Myocyte (in vitro differentiated cells): ENCODE measurements around the gene MRPL24. TPM values are rescaled to one million over a fixed set of nuclear protein-coding genes. Genes with fewer than 3 reads are reported as not detected.
"Not testable (repeated sequence)": the region's sequence is repeated elsewhere in the genome, so short reads cannot be mapped to it uniquely, and the experiment has no call there.

ENCODE experiments used
- DNase-seq: peaks from one replicate; pipeline ENCODE4 v3.0.0-alpha.2; 2012; ENCODE audit warnings: low read depth
- total RNA-seq: library from RNA; depleted of rRNA; stranded (reverse); fragments of >200 nt; gene quantifications from 2 replicates; pipeline ENCODE4 v1.2.3, GENCODE V29; 2014

MRPL24 gene
- total RNA-seq, 1 donor from 2014 or later, result 60.6 TPM

- peak; percentile 82 for DNase-seq
Measured at GRCh38 chr1:156760092-156760795, 19.4 kb upstream of the MRPL24 start.

- not testable (repeated sequence) for DNase-seq
Measured at GRCh38 chr1:156757572-156758253, 16.8 kb upstream of the MRPL24 start.

GRCh38 chr1:156756355-156756754 is 15.5 kb upstream of the MRPL24 start:
- DNase-seq, result no peak

GRCh38 chr1:156755527-156755950 is 14.7 kb upstream of the MRPL24 start:
- no peak for DNase-seq

- peak; percentile 64 for DNase-seq
Measured at GRCh38 chr1:156754219-156754618, 13.3 kb upstream of the MRPL24 start.

- DNase-seq, result no peak
Measured at GRCh38 chr1:156752843-156753482, 12.1 kb upstream of the MRPL24 start.

- peak; percentile 98 for DNase-seq
Measured at GRCh38 chr1:156751757-156752481, 11.0 kb upstream of the MRPL24 start.

GRCh38 chr1:156751451-156751756 is 10.5 kb upstream of the MRPL24 start, which contains the start of gene HDGF:
HDGF (minus strand) TSS chr1:156751675; CDS start chr1:156751429, 246 bp downstream.
- no peak for DNase-seq

- peak; percentile 55 for DNase-seq
Measured at GRCh38 chr1:156750711-156751450, 10.0 kb upstream of the MRPL24 start.

- peak; percentile 51 for DNase-seq
Measured at GRCh38 chr1:156750191-156750672, 9.3 kb upstream of the MRPL24 start.

- peak; percentile 29 for DNase-seq
Measured at GRCh38 chr1:156749419-156750118, 8.7 kb upstream of the MRPL24 start.

- peak; percentile 78 for DNase-seq
Measured at GRCh38 chr1:156748670-156749418, 8.0 kb upstream of the MRPL24 start.

GRCh38 chr1:156747742-156748669 is 7.1 kb upstream of the MRPL24 start:
- peak; percentile 86 for DNase-seq

GRCh38 chr1:156746728-156747631 is 6.1 kb upstream of the MRPL24 start:
- DNase-seq, result peak; percentile 95

GRCh38 chr1:156746406-156746727 is 5.5 kb upstream of the MRPL24 start:
- no peak for DNase-seq

GRCh38 chr1:156745881-156746280 is 5.0 kb upstream of the MRPL24 start:
- no peak for DNase-seq

GRCh38 chr1:156744786-156745419 is 4.0 kb upstream of the MRPL24 start:
- DNase-seq, result no peak
